ENCODE results near the gene C12orf56.
A peak's percentile ranks its signal among the peaks of the same experiment; 100 is the strongest.

GRCh38 chr12:64256166-64256800 is 134.3 kb downstream of the C12orf56 start:
- TF ChIP-seq POLR2A (IDR thresholded peaks at IDR 0.05) (no peak), CTCF (IDR thresholded peaks at IDR 0.05) (peak in 5 of 7 experiments; percentile 21 to 68 (median 58)), EP300 (IDR thresholded peaks at IDR 0.05) (no peak), POLR2AphosphoS5 (IDR thresholded peaks at IDR 0.05) (no peak)

All from stomach (tissue), 4 donors.